ENCODE data around the gene PDE3A. TPM values are rescaled to one million over a fixed set of nuclear protein-coding genes. Genes with fewer than 3 reads are reported as not detected.

The PDE3A gene
- total and polyA plus RNA-seq, 10 of the 15 experiments (the other 5 are each of a cell fraction or from before 2014, with no cell fraction given): 0.01 to 2.6 (median 1.5) TPM

DNA sequence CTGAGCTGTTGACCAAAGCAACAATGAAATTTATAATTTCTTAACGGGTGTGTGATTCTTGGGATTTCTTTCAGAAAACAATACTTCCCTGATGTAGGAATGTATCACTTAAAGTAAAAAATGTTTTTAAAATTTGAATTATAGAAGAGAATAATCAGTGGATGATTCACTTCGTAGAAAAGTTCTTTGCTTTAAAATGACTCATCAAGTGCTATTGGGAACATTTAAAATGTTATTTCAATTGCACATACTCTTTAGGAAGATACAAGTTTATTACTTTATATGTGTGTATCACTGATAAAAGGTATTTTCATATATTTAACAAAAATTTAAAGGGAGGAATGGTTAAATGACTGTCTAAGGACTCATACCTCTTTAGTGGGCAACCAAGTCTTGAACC lies 155.3 kb downstream of the PDE3A start (continued):
- TF ChIP-seq, protein P1, sequence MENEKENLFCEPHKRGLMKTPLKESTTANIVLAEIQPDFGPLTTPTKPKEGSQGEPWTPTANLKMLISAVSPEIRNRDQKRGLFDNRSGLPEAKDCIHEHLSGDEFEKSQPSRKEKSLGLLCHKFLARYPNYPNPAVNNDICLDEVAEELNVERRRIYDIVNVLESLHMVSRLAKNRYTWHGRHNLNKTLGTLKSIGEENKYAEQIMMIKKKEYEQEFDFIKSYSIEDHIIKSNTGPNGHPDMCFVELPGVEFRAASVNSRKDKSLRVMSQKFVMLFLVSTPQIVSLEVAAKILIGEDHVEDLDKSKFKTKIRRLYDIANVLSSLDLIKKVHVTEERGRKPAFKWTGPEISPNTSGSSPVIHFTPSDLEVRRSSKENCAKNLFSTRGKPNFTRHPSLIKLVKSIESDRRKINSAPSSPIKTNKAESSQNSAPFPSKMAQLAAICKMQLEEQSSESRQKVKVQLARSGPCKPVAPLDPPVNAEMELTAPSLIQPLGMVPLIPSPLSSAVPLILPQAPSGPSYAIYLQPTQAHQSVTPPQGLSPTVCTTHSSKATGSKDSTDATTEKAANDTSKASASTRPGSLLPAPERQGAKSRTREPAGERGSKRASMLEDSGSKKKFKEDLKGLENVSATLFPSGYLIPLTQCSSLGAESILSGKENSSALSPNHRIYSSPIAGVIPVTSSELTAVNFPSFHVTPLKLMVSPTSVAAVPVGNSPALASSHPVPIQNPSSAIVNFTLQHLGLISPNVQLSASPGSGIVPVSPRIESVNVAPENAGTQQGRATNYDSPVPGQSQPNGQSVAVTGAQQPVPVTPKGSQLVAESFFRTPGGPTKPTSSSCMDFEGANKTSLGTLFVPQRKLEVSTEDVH (IDR thresholded peaks at IDR 0.05; ENCODE audit: low read depth, partially characterized antibody): no peak
- TF ChIP-seq MYB (IDR thresholded peaks at IDR 0.05; ENCODE audit: borderline replicate concordance, low read depth, low read length): no peak
- no peak for TF ChIP-seq HDAC2 (IDR thresholded peaks at IDR 0.05)
- TF ChIP-seq, protein P2, sequence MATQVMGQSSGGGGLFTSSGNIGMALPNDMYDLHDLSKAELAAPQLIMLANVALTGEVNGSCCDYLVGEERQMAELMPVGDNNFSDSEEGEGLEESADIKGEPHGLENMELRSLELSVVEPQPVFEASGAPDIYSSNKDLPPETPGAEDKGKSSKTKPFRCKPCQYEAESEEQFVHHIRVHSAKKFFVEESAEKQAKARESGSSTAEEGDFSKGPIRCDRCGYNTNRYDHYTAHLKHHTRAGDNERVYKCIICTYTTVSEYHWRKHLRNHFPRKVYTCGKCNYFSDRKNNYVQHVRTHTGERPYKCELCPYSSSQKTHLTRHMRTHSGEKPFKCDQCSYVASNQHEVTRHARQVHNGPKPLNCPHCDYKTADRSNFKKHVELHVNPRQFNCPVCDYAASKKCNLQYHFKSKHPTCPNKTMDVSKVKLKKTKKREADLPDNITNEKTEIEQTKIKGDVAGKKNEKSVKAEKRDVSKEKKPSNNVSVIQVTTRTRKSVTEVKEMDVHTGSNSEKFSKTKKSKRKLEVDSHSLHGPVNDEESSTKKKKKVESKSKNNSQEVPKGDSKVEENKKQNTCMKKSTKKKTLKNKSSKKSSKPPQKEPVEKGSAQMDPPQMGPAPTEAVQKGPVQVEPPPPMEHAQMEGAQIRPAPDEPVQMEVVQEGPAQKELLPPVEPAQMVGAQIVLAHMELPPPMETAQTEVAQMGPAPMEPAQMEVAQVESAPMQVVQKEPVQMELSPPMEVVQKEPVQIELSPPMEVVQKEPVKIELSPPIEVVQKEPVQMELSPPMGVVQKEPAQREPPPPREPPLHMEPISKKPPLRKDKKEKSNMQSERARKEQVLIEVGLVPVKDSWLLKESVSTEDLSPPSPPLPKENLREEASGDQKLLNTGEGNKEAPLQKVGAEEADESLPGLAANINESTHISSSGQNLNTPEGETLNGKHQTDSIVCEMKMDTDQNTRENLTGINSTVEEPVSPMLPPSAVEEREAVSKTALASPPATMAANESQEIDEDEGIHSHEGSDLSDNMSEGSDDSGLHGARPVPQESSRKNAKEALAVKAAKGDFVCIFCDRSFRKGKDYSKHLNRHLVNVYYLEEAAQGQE (IDR thresholded peaks at IDR 0.05; ENCODE audit: low read depth, low read length): no peak
- TF ChIP-seq FOS (IDR thresholded peaks at IDR 0.05; ENCODE audit: borderline replicate concordance, extremely low read depth, insufficient read length): no peak
- no peak for TF ChIP-seq IKZF2 (IDR thresholded peaks at IDR 0.05)
- TF ChIP-seq, protein P3, sequence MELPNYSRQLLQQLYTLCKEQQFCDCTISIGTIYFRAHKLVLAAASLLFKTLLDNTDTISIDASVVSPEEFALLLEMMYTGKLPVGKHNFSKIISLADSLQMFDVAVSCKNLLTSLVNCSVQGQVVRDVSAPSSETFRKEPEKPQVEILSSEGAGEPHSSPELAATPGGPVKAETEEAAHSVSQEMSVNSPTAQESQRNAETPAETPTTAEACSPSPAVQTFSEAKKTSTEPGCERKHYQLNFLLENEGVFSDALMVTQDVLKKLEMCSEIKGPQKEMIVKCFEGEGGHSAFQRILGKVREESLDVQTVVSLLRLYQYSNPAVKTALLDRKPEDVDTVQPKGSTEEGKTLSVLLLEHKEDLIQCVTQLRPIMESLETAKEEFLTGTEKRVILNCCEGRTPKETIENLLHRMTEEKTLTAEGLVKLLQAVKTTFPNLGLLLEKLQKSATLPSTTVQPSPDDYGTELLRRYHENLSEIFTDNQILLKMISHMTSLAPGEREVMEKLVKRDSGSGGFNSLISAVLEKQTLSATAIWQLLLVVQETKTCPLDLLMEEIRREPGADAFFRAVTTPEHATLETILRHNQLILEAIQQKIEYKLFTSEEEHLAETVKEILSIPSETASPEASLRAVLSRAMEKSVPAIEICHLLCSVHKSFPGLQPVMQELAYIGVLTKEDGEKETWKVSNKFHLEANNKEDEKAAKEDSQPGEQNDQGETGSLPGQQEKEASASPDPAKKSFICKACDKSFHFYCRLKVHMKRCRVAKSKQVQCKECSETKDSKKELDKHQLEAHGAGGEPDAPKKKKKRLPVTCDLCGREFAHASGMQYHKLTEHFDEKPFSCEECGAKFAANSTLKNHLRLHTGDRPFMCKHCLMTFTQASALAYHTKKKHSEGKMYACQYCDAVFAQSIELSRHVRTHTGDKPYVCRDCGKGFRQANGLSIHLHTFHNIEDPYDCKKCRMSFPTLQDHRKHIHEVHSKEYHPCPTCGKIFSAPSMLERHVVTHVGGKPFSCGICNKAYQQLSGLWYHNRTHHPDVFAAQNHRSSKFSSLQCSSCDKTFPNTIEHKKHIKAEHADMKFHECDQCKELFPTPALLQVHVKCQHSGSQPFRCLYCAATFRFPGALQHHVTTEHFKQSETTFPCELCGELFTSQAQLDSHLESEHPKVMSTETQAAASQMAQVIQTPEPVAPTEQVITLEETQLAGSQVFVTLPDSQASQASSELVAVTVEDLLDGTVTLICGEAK (IDR thresholded peaks at IDR 0.05; ENCODE audit: borderline replicate concordance): no peak
- TF ChIP-seq TCF3 (IDR thresholded peaks at IDR 0.05; ENCODE audit: borderline replicate concordance, insufficient read depth, low read depth, low read length): no peak
- TF ChIP-seq, protein P4, sequence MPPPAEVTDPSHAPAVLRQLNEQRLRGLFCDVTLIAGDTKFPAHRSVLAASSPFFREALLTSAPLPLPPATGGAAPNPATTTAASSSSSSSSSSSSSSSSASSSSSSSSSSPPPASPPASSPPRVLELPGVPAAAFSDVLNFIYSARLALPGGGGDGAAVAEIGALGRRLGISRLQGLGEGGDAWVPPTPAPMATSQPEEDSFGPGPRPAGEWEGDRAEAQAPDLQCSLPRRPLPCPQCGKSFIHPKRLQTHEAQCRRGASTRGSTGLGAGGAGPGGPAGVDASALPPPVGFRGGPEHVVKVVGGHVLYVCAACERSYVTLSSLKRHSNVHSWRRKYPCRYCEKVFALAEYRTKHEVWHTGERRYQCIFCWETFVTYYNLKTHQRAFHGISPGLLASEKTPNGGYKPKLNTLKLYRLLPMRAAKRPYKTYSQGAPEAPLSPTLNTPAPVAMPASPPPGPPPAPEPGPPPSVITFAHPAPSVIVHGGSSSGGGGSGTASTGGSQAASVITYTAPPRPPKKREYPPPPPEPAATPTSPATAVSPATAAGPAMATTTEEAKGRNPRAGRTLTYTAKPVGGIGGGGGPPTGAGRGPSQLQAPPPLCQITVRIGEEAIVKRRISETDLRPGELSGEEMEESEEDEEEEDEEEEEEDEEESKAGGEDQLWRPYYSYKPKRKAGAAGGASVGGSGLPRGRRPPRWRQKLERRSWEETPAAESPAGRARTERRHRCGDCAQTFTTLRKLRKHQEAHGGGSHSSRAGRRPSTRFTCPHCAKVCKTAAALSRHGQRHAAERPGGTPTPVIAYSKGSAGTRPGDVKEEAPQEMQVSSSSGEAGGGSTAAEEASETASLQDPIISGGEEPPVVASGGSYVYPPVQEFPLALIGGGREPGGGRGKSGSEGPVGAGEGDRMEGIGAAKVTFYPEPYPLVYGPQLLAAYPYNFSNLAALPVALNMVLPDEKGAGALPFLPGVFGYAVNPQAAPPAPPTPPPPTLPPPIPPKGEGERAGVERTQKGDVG (CRISPR knock-in tag; IDR thresholded peaks at IDR 0.05): no peak
- no peak for TF ChIP-seq ASH2L (IDR thresholded peaks at IDR 0.05; ENCODE audit: borderline replicate concordance, low read depth)
